Measurements from ENCODE around the gene BLM.

DNA sequence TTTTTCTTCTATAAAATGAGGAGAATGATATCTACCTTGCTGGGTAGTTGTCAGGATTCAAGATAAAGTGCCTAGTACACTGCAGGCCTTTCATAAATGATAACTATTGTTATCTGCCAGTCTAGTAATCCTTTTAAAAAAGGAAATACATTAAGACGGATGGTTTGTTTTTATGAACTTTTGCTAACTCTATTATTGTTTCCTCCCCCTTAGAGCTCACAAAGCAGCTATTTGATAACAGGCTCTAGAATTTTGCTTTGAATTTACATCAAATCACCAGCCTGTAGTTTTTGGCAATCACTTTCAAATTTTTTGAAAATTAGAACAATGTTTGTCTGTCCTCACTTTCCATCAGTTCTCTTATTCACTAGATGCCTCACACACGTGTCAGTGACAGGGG lies 39.8 kb downstream of the BLM start:
- no peak for TF ChIP-seq POLR2A (IDR thresholded peaks at IDR 0.05; ENCODE audit: extremely low read depth, insufficient read length)
- TF ChIP-seq, protein P1, sequence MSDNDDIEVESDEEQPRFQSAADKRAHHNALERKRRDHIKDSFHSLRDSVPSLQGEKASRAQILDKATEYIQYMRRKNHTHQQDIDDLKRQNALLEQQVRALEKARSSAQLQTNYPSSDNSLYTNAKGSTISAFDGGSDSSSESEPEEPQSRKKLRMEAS (IDR thresholded peaks at IDR 0.05; ENCODE audit: low read depth, low read length): no peak

Measured in NB4 (cell line).